ENCODE results near the gene METTL13. TPM values are rescaled to one million over a fixed set of nuclear protein-coding genes. Genes with fewer than 3 reads are reported as not detected.

METTL13 gene
- total and polyA plus RNA-seq, 11 donors, result 5.0 to 29.2 (median 14.8) TPM

GRCh38 chr1:171835891-171836290 is 54.4 kb downstream of the METTL13 start:
- Histone ChIP-seq H3K36me3 (no peaks in the 10 kb centered on the region), H3K27ac (no peak overlapping the region), H3K9me3 (peaks cover 0 to 8% (median 0%) of the 10 kb centered on the region in 12 donors), H3K4me1 (peaks cover 0 to 4% (median 0%) of the 10 kb centered on the region in 12 donors), H3K27me3 (no peaks in the 10 kb centered on the region), H3K4me3 (no peak overlapping the region)
- no peak for ATAC-seq
- TF ChIP-seq CTCF (IDR thresholded peaks at IDR 0.05) (no peak), POLR2A (IDR thresholded peaks at IDR 0.05) (no peak)
- intact Hi-C loops (cut with DNase I), result no loop called here
- no peak for DNase-seq

- TF ChIP-seq POLR2A (IDR thresholded peaks at IDR 0.05), result peak in 1 of 2 donors; percentile 74
- TF ChIP-seq CTCF (IDR thresholded peaks at IDR 0.05), result no peak
- Histone ChIP-seq H3K36me3 (no peaks in the 10 kb centered on the region), H3K27me3 (peaks cover 0 to 7% (median 0%) of the 10 kb centered on the region in 9 donors), H3K4me1 (peaks cover 0 to 24% (median 7%) of the 10 kb centered on the region in 12 donors), H3K4me3 (peak within 1 kb of the TSS; percentile 58 to 91 (median 80)), H3K9me3 (peaks cover 0 to 9% (median 0%) of the 10 kb centered on the region in 12 donors), H3K27ac (peak within 1 kb of the TSS in 11 of 12 donors; percentile 24 to 79 (median 64))
- WGBS, 4 donors, result 1 to 2% (median 1%) methylated on average over 40 to 85 of the region's 85 CpGs
- DNase-seq (peak; percentile 82 to 93 (median 87)), ATAC-seq (peak; percentile 77 to 99 (median 98))
- intact Hi-C loops (cut with DNase I), result loop anchor here in 3 of 10 donors (5.0 to 10.0 kb wide), 3 partner anchors 34 to 74 kb away; no protein-coding TSS in a partner anchor
These were observed 59.8 kb downstream of the METTL13 start, which contains the start of gene DNM3 for GRCh38 chr1:171841050-171841910. Gene DNM3 (plus strand): TSS chr1:171841498. CDS start chr1:171841657, 159 bp downstream.

GRCh38 chr1:171841931-171842761 is 60.7 kb downstream of the METTL13 start:
- DNase-seq (peak in 4 of 5 donors; percentile 17 to 30 (median 24)), ATAC-seq (peak in 1 of 4 donors; percentile 6)
- TF ChIP-seq POLR2A (IDR thresholded peaks at IDR 0.05), result no peak
- TF ChIP-seq CTCF (IDR thresholded peaks at IDR 0.05), result no peak
- no peaks in the 10 kb centered on the region for H3K36me3 ChIP-seq
- 1 to 3% (median 1%) methylated on average over 30 to 40 of the region's 40 CpGs for WGBS, 4 donors
- peak overlapping the region; percentile 58 to 91 (median 80) for H3K4me3 ChIP-seq
- peak overlapping the region in 8 of 12 donors; percentile 52 to 79 (median 68) for H3K27ac ChIP-seq
- intact Hi-C loops (cut with DNase I), result loop anchor here in 3 of 10 donors (5.0 to 10.0 kb wide), 3 partner anchors 35 to 73 kb away; no protein-coding TSS in a partner anchor
- peaks cover 0 to 9% (median 0%) of the 10 kb centered on the region in 12 donors for H3K9me3 ChIP-seq
- H3K27me3 ChIP-seq, result peaks cover 0 to 7% (median 0%) of the 10 kb centered on the region in 9 donors
- peaks cover 0 to 24% (median 7%) of the 10 kb centered on the region in 12 donors for H3K4me1 ChIP-seq
